GM12878 (cell line): ENCODE measurements around the gene CCDC68. TPM values are rescaled to one million over a fixed set of nuclear protein-coding genes. Genes with fewer than 3 reads are reported as not detected.
"Not testable (repeated sequence)": the region's sequence is repeated elsewhere in the genome, so short reads cannot be mapped to it uniquely, and the experiment has no call there.

Source experiments
- ATAC-seq: fragments of 200-7000 bp; cut with Tn5 transposase; 3 replicates; pipeline ENCODE4 v1.9.1; 2020; ENCODE audit warnings: mild to moderate bottlenecking, moderate library complexity
- BruUV-seq: library from RNA; stranded (reverse); fragments of 400-500 nt; replicated peaks from 2 replicates; lab custom pipeline; 2021; lab: Mats Ljungman, UMichigan
- CTCF ChIA-PET: fragments of 300-600 bp; sonication (Branson Sonifier 250); formaldehyde crosslinking; extraction: SDS; loops from one replicate; lab custom pipeline; 2021; ENCODE audit warnings: inconsistent platforms; lab: Yijun Ruan, JAX
- POLR2A ChIA-PET: fragments of 350-600 bp; formaldehyde crosslinking; extraction: SDS; loops from one replicate; lab custom pipeline; 2021; ENCODE audit warnings: inconsistent platforms; lab: Charles Lee
- RAD21 ChIA-PET: fragments of 300-600 bp; sonication (Branson Sonifier 250); formaldehyde crosslinking; loops from one replicate; lab custom pipeline; 2023; ENCODE audit warnings: antibody characterized with exemption; ENCODE audit not compliant: unreplicated experiment; lab: Charles Lee
- SMC1A ChIA-PET: fragments of 300-600 bp; sonication (Branson Sonifier 250); formaldehyde crosslinking; loops from one replicate; lab custom pipeline; 2023; ENCODE audit not compliant: unreplicated experiment, uncharacterized antibody; lab: Charles Lee
- DNase-seq: peaks from one replicate; pipeline ENCODE4 v3.0.0-alpha.2; 2011; ENCODE audit warnings: low read depth, low spot score
- FAIRE-seq: peaks from 3 replicates; lab custom pipeline; 2011; peaks lifted over from hg19 to GRCh38; lab: Jason Lieb, UNC
- H2AFZ ChIP-seq: 2 replicates; pipeline ENCODE4 v1.6.0; 2011; ENCODE audit warnings: low read depth, low read length, control low read depth; ENCODE audit not compliant: control insufficient read depth
- H3K27ac ChIP-seq: 2 replicates; pipeline ENCODE4 v1.5.1; 2011; ENCODE audit warnings: control low read depth; ENCODE audit not compliant: control insufficient read depth, insufficient read depth
- H3K27me3 ChIP-seq, 2 experiments: replicated peaks in 1 of 2; 2 replicates each; pipeline versions ENCODE4 v1.6.0 to v1.6.1; 2011; ENCODE audit warnings: low read length in 1 of 2; ENCODE audit not compliant: control insufficient read depth in 2 of 2, insufficient read depth in 2 of 2
- H3K36me3 ChIP-seq, 2 experiments: 2 replicates each; pipeline ENCODE4 v1.5.1; 2011; ENCODE audit warnings: low read length in 1 of 2; ENCODE audit not compliant: control insufficient read depth in 2 of 2, insufficient read depth in 2 of 2
- H3K4me1 ChIP-seq: 2 replicates; pipeline ENCODE4 v1.6.1; 2011; ENCODE audit warnings: mild to moderate bottlenecking, low read length, moderate library complexity, mixed read lengths; ENCODE audit not compliant: control insufficient read depth, insufficient read depth
- H3K4me2 ChIP-seq: 2 replicates; pipeline ENCODE4 v1.6.0; 2011; ENCODE audit warnings: control low read depth; ENCODE audit not compliant: control insufficient read depth, insufficient read depth
- H3K4me3 ChIP-seq: fragments of 200-600 bp; sonication (generic); 2 replicates; pipeline ENCODE4 v1.5.1; 2016
- H3K79me2 ChIP-seq: 2 replicates; pipeline ENCODE4 v1.6.0; 2011; ENCODE audit warnings: low read length; ENCODE audit not compliant: control insufficient read depth, insufficient read depth
- H3K9ac ChIP-seq: 2 replicates; pipeline ENCODE4 v1.8.0; 2011; ENCODE audit warnings: low read length, control low read depth, mixed read lengths; ENCODE audit not compliant: control insufficient read depth, insufficient read depth
- H3K9me3 ChIP-seq: replicated peaks from 3 replicates; pipeline ENCODE4 v1.5.1; 2011; ENCODE audit warnings: mild to moderate bottlenecking, low read length; ENCODE audit not compliant: control insufficient read depth, insufficient read depth
- H4K20me1 ChIP-seq: 2 replicates; pipeline ENCODE4 v1.6.0; 2011; ENCODE audit not compliant: control insufficient read depth, insufficient read depth
- MXI1 ChIP-seq: fragments of 150-350 bp; IDR thresholded peaks from 2 replicates; pipeline ENCODE4 v1.6.1; 2011; ENCODE audit warnings: low read depth, mild to moderate bottlenecking, inconsistent platforms, low read length, improper control_type of control experiment
- SPI1 ChIP-seq: IDR thresholded peaks from 2 replicates; pipeline ENCODE4 v1.6.1; 2011; ENCODE audit warnings: low read depth, mild to moderate bottlenecking, low read length, moderate library complexity, borderline replicate concordance; ENCODE audit not compliant: insufficient read depth
- SRF ChIP-seq, 2 experiments: IDR thresholded peaks; 2 replicates each; pipeline ENCODE4 v1.6.1; 2011; ENCODE audit warnings: low read depth in 2 of 2, low read length in 2 of 2, mild to moderate bottlenecking in 1 of 2, moderate library complexity in 1 of 2
- WGBS: methylation state at CpG from one replicate; pipeline ENCODE4 v1.1.6; 2016; ENCODE audit warnings: low lambda C conversion rate; ENCODE audit not compliant: insufficient replicate concordance, insufficient coverage; ENCODE audit errors: missing lambda C conversion rate; 5-methylcytosine and 5-hydroxymethylcytosine counted together
- in situ Hi-C: fragments of 300-500 bp; cut with MboI; formaldehyde crosslinking; loops from 9 replicates; pipeline ENCODE4 v1.14.3; 2018; ENCODE audit warnings: mixed read lengths
- intact Hi-C: fragments of 100-400 bp; cut with micrococcal nuclease; formaldehyde crosslinking; loops from one replicate; pipeline ENCODE4 v1.14.2; 2022; ENCODE audit not compliant: unreplicated experiment
- polyA plus RNA-seq, 11 experiments: library from polyadenylated mRNA; depleted of rRNA in 4 of 11; unstranded in 6 of 11; stranded (reverse) in 5 of 11; fragments of >200 nt; fragmentation: Nextera tagmentation in 4 of 11; fragmentation: Illumina TruSeq in 1 of 11; extraction: Ambion mirVana in 4 of 11; extraction: Trizol in 1 of 11; gene quantifications; 1 replicate in 1 of 11; 2 replicates in 10 of 11; pipeline versions ENCODE4 v1.2.1 to v1.2.3, GENCODE V29; 2011 to 2016; ENCODE audit warnings: inconsistent platforms in 2 of 11, missing spikeins in 2 of 11, low read depth in 1 of 11
- total RNA-seq, 4 experiments: library from RNA; depleted of rRNA in 3 of 4; stranded (reverse); fragments of >200 nt in 3 of 4; fragmentation: Illumina TruSeq in 1 of 4; extraction: Trizol in 1 of 4; gene quantifications; 2 replicates each; pipeline versions ENCODE4 v1.2.1 to v1.2.3, GENCODE V29; 2013 to 2021

CCDC68 gene
- total and polyA plus RNA-seq, 10 of the 15 experiments (the other 5 are each of a cell fraction or from before 2014, with no cell fraction given): 0.04 TPM; not detected in 9

GRCh38 chr18:54968807-54969206, 9.5 kb upstream of the CCDC68 start:
- intact Hi-C loops (no loop called here), in situ Hi-C loops (no loop called here)
- no peak overlapping the region for H2AFZ ChIP-seq
- WGBS: 2% methylated on average over 5 of the region's 5 CpGs
- no peak overlapping the region for H3K9ac ChIP-seq
- no peaks in the 10 kb centered on the region for H3K36me3 ChIP-seq
- FAIRE-seq: no peak
- ChIA-PET POLR2A (no interaction called here), SMC1A (no interaction called here), CTCF (no interaction called here), RAD21 (no interaction called here)
- H3K27ac ChIP-seq: no peak overlapping the region
- no peak overlapping the region for H3K4me2 ChIP-seq
- no peaks in the 10 kb centered on the region for H3K79me2 ChIP-seq
- no peak for DNase-seq
- H3K4me3 ChIP-seq: no peak overlapping the region
- BruUV-seq: no TSS peak
- no peaks in the 10 kb centered on the region for H3K9me3 ChIP-seq
- H3K27me3 ChIP-seq: no peaks in the 10 kb centered on the region
- no peak for TF ChIP-seq MXI1
- TF ChIP-seq SRF (IDR thresholded peaks at IDR 0.05; ENCODE audit: low read depth in 2 of 2, low read length in 2 of 2): no peak
- TF ChIP-seq SPI1: peak; percentile 36; the same call in 1 of the 2 replicates
- no peak for ATAC-seq
- H4K20me1 ChIP-seq: no peaks in the 10 kb centered on the region
- H3K4me1 ChIP-seq: no peaks in the 10 kb centered on the region

GRCh38 chr18:54968237-54968636, 9.0 kb upstream of the CCDC68 start:
- H3K4me2 ChIP-seq, in situ Hi-C loops, H4K20me1 ChIP-seq, POLR2A ChIA-PET, ATAC-seq, BruUV-seq, H3K36me3 ChIP-seq, H3K9ac ChIP-seq, H3K9me3 ChIP-seq, DNase-seq, H3K79me2 ChIP-seq, H3K4me3 ChIP-seq, RAD21 ChIA-PET, H2AFZ ChIP-seq, H3K27ac ChIP-seq, SMC1A ChIA-PET, H3K27me3 ChIP-seq, H3K4me1 ChIP-seq, intact Hi-C loops, FAIRE-seq, CTCF ChIA-PET: not testable (repeated sequence)
- 77% methylated on average over 9 of the region's 9 CpGs for WGBS
